HL-60 (cell line): ENCODE measurements around the gene SNRPA.
"Not testable (repeated sequence)": the region's sequence is repeated elsewhere in the genome, so short reads cannot be mapped to it uniquely, and the experiment has no call there.

ENCODE experiments used
- DNase-seq, 2 experiments: peaks; one replicate each; pipeline ENCODE4 v3.0.0-alpha.2; 2010 to 2020; ENCODE audit warnings: low read depth in 1 of 2, low spot score in 1 of 2
- H3K27ac ChIP-seq: fragments of 250-450 bp; sonication (Bioruptor Pico); replicated peaks from 2 replicates; pipeline ENCODE4 v1.5.1; 2020; ENCODE audit warnings: mild to moderate bottlenecking, moderate library complexity
- H3K27me3 ChIP-seq: fragments of 250-450 bp; sonication (Bioruptor Pico); 2 replicates; pipeline ENCODE4 v1.5.1; 2021; ENCODE audit warnings: mild to moderate bottlenecking, moderate library complexity; ENCODE audit not compliant: insufficient read depth, poor library complexity, severe bottlenecking
- H3K4me3 ChIP-seq: replicated peaks from 2 replicates; pipeline ENCODE4 v1.5.1; 2011; ENCODE audit warnings: mild to moderate bottlenecking, control low read depth, low read length; ENCODE audit not compliant: insufficient read depth
- GABPA ChIP-seq: IDR thresholded peaks from 2 replicates; pipeline ENCODE4 v1.6.1; 2012; ENCODE audit warnings: low read depth
- POLR2AphosphoS5 ChIP-seq: IDR thresholded peaks from 2 replicates; pipeline ENCODE4 v1.6.1; 2012; ENCODE audit warnings: low read depth
- SPI1 ChIP-seq: IDR thresholded peaks from 2 replicates; pipeline ENCODE4 v1.6.1; 2012; ENCODE audit warnings: low read depth, mild to moderate bottlenecking, borderline replicate concordance
- TF ChIP-seq, protein P1 (sequence below): IDR thresholded peaks from 2 replicates; pipeline ENCODE4 v1.6.1; 2012; ENCODE audit warnings: low read depth; ENCODE audit not compliant: insufficient replicate concordance
- TF ChIP-seq, protein P2 (sequence below): IDR thresholded peaks from one replicate; pipeline ENCODE4 v1.5.1; 2011; ENCODE audit warnings: low read length, control low read depth, inconsistent platforms; ENCODE audit not compliant: insufficient read depth

The SNRPA gene

GRCh38 chr19:40778706-40779284 is 27.8 kb downstream of the SNRPA start:
- Histone ChIP-seq H3K27me3 (no peaks in the 10 kb centered on the region), H3K4me3 (peak overlapping the region; percentile 84), H3K27ac (peak overlapping the region; percentile 84)
- no peak for DNase-seq
- no peak for TF ChIP-seq SPI1
- TF ChIP-seq GABPA: no peak
- TF ChIP-seq POLR2AphosphoS5: no peak
- TF ChIP-seq, protein P1, sequence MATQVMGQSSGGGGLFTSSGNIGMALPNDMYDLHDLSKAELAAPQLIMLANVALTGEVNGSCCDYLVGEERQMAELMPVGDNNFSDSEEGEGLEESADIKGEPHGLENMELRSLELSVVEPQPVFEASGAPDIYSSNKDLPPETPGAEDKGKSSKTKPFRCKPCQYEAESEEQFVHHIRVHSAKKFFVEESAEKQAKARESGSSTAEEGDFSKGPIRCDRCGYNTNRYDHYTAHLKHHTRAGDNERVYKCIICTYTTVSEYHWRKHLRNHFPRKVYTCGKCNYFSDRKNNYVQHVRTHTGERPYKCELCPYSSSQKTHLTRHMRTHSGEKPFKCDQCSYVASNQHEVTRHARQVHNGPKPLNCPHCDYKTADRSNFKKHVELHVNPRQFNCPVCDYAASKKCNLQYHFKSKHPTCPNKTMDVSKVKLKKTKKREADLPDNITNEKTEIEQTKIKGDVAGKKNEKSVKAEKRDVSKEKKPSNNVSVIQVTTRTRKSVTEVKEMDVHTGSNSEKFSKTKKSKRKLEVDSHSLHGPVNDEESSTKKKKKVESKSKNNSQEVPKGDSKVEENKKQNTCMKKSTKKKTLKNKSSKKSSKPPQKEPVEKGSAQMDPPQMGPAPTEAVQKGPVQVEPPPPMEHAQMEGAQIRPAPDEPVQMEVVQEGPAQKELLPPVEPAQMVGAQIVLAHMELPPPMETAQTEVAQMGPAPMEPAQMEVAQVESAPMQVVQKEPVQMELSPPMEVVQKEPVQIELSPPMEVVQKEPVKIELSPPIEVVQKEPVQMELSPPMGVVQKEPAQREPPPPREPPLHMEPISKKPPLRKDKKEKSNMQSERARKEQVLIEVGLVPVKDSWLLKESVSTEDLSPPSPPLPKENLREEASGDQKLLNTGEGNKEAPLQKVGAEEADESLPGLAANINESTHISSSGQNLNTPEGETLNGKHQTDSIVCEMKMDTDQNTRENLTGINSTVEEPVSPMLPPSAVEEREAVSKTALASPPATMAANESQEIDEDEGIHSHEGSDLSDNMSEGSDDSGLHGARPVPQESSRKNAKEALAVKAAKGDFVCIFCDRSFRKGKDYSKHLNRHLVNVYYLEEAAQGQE: no peak
- TF ChIP-seq, protein P2, sequence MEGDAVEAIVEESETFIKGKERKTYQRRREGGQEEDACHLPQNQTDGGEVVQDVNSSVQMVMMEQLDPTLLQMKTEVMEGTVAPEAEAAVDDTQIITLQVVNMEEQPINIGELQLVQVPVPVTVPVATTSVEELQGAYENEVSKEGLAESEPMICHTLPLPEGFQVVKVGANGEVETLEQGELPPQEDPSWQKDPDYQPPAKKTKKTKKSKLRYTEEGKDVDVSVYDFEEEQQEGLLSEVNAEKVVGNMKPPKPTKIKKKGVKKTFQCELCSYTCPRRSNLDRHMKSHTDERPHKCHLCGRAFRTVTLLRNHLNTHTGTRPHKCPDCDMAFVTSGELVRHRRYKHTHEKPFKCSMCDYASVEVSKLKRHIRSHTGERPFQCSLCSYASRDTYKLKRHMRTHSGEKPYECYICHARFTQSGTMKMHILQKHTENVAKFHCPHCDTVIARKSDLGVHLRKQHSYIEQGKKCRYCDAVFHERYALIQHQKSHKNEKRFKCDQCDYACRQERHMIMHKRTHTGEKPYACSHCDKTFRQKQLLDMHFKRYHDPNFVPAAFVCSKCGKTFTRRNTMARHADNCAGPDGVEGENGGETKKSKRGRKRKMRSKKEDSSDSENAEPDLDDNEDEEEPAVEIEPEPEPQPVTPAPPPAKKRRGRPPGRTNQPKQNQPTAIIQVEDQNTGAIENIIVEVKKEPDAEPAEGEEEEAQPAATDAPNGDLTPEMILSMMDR: no peak

- Histone ChIP-seq H3K27ac (no peak overlapping the region), H3K27me3 (no peaks in the 10 kb centered on the region), H3K4me3 (no peak overlapping the region)
- DNase-seq: no peak
- TF ChIP-seq, protein P1: no peak
- no peak for TF ChIP-seq GABPA
- TF ChIP-seq POLR2AphosphoS5: no peak
- TF ChIP-seq SPI1: no peak
- TF ChIP-seq, protein P2: no peak
These were observed 29.6 kb downstream of the SNRPA start for GRCh38 chr19:40780582-40780981.

DNA sequence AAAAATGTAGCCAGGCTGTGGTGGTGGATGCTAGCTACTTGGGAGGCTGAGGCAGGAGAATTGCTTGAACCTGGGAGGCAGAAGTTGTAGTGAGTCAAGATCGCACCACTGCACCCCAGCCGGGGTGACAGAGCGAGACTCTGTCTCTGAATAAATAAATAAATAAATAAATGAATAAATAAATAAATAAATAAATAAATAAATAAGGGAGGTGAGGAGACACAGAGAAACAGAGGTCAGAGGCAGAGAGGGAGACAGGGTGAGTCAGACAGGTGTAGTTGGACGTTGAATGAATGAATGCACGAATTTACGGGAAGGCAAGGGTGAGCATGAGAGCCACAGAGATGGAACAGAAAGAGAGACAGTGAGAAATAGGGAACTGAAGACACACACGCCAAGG is 30.1 kb downstream of the SNRPA start:
- Histone ChIP-seq H3K4me3 (no peak overlapping the region), H3K27ac (no peak overlapping the region), H3K27me3 (no peaks in the 10 kb centered on the region)
- DNase-seq: no peak
- TF ChIP-seq SPI1 (peak; percentile 23; the same call in 1 of the 2 replicates), GABPA (no peak)

- TF ChIP-seq, protein P2: no peak
- TF ChIP-seq, protein P1: no peak
- TF ChIP-seq GABPA (no peak), SPI1 (no peak), POLR2AphosphoS5 (no peak)
- H3K27ac ChIP-seq: no peak overlapping the region
These were observed 32.7 kb downstream of the SNRPA start for GRCh38 chr19:40783711-40784110.

DNA sequence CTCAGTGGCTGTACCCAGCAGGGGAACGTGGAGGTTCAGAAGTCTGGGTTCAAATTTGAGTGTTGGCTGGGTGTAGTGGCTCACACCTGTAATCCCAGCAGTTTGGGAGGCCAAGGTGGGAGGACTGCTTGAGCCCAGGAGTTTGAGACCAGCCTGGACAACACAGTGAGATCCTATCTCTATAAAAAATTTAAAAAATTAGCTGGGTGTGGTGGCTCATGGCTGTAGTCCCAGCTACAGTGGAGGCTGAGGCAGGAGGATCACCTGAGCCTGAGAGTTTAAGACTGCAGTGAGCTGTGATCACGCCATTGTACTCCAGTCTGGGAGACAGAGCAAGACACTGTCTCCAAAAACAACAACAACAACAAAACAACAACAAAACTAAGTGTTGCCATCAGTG is 33.1 kb downstream of the SNRPA start:
- not testable (repeated sequence) for H3K4me3 ChIP-seq, H3K27me3 ChIP-seq, DNase-seq, H3K27ac ChIP-seq

More at GRCh38 chr19:40783711-40784110, 32.7 kb downstream of the SNRPA start:
- no peak for DNase-seq
- no peaks in the 10 kb centered on the region for H3K27me3 ChIP-seq
- no peak overlapping the region for H3K4me3 ChIP-seq
